Lower leg skin (tissue), 4 donors: ENCODE measurements around the gene DDO. TPM values are rescaled to one million over a fixed set of nuclear protein-coding genes. Genes with fewer than 3 reads are reported as not detected.

Experiments used
- DNase-seq, 2 donors: peaks; one replicate each; pipeline ENCODE4 v3.0.0-alpha.2; 2019; ENCODE audit warnings: low spot score in 2 of 2
- H3K4me3 ChIP-seq: fragments of 200-600 bp; sonication (generic); 2 replicates; pipeline ENCODE4 v1.5.1; 2017; ENCODE audit warnings: mild to moderate bottlenecking, low read depth; ENCODE audit not compliant: poor library complexity, severe bottlenecking
- POLR2A ChIP-seq, 2 donors: fragments of 450-650 bp; IDR thresholded peaks; one replicate each; pipeline ENCODE4 v1.6.1; 2016 to 2017; ENCODE audit warnings: antibody characterized with exemption in 2 of 2, mild to moderate bottlenecking in 1 of 2, moderate library complexity in 1 of 2
- WGBS, 2 donors: methylation state at CpG; one replicate each; pipeline ENCODE4 v1.1.5; 2018; 5-methylcytosine and 5-hydroxymethylcytosine counted together
- intact Hi-C: fragments of 100-400 bp; cut with DNase I; formaldehyde crosslinking; loops from one replicate; pipeline ENCODE4 v1.15.0; 2023; ENCODE audit warnings: low total_unique reads
- total RNA-seq, 4 donors: library from RNA; depleted of rRNA; stranded (reverse); fragments of >200 nt; gene quantifications; one replicate each; pipeline ENCODE4 v1.1.0, GENCODE V29; 2016
- TF ChIP-seq, protein P1 (sequence below), 3 donors: fragments of 450-650 bp; IDR thresholded peaks; one replicate each; pipeline ENCODE4 v1.5.1; 2016; ENCODE audit warnings: antibody characterized with exemption in 3 of 3, mild to moderate bottlenecking in 3 of 3, moderate library complexity in 2 of 3

The DDO gene
- total RNA-seq, 4 donors from 2014 or later, result 0.17 to 1.2 (median 0.91) TPM; not detected in 1

DNA sequence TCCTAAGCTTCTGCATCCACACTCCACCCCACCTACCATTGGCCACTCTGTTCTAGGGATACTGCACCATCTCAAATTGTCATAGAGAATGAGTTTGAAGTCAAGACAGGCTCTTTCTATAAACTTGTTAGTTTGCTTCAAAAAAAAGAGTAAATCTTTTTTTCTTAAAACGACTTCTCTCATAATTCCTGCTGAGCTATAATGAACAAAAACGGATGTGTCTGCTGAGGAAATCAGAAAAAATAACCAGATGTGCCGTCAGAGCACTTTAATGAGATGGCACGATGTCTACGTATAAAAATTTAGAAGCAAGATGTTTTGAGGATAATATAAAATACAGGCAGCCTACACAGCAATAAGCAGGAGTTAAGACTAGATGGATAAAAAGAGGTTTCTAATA, 24.0 kb upstream of the DDO start:
- WGBS, 2 donors, result 43 to 56% methylated on average over 5 of the region's 5 CpGs
- intact Hi-C loops, result no loop called here
- DNase-seq, result no peak
- TF ChIP-seq, protein P1, sequence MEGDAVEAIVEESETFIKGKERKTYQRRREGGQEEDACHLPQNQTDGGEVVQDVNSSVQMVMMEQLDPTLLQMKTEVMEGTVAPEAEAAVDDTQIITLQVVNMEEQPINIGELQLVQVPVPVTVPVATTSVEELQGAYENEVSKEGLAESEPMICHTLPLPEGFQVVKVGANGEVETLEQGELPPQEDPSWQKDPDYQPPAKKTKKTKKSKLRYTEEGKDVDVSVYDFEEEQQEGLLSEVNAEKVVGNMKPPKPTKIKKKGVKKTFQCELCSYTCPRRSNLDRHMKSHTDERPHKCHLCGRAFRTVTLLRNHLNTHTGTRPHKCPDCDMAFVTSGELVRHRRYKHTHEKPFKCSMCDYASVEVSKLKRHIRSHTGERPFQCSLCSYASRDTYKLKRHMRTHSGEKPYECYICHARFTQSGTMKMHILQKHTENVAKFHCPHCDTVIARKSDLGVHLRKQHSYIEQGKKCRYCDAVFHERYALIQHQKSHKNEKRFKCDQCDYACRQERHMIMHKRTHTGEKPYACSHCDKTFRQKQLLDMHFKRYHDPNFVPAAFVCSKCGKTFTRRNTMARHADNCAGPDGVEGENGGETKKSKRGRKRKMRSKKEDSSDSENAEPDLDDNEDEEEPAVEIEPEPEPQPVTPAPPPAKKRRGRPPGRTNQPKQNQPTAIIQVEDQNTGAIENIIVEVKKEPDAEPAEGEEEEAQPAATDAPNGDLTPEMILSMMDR (IDR thresholded peaks at IDR 0.05), result no peak
- no peak for TF ChIP-seq POLR2A (IDR thresholded peaks at IDR 0.05)
- H3K4me3 ChIP-seq, result no peak overlapping the region

DNA sequence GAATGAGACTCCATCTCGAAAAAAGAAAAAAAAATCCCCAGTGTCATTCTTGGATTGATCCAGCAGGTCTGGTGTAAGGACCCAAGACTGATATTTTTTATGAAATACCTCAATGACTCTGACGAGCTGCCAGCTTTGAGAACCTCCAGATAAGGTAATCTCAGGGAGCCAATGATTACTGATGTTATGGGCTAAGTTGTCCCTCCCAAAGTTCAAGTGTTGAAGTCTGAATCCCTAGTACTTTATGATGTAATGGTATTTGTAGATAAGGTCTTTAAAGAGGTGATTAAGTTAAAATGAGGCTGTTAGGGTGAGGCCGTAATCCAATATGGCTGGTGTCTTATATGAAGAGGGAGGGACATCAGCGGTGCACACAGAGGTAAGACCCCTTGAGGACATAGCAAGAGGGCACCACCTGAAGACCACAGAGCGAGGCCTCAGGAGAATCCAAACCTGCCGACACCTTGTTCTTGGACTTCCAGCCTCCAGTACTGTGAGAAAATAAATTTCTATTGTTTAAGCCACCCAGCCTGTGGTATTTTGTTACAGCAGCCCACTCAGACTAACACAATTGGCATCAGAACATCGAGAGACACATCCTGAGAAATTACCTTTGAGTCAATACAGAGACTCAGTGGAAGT, 19.7 kb upstream of the DDO start:
- no peak overlapping the region for H3K4me3 ChIP-seq
- 88 to 90% methylated on average over 7 of the region's 7 CpGs for WGBS, 2 donors
- intact Hi-C loops, result no loop called here
- TF ChIP-seq, protein P1 (IDR thresholded peaks at IDR 0.05), result no peak
- TF ChIP-seq POLR2A (IDR thresholded peaks at IDR 0.05), result no peak
- no peak for DNase-seq

DNA sequence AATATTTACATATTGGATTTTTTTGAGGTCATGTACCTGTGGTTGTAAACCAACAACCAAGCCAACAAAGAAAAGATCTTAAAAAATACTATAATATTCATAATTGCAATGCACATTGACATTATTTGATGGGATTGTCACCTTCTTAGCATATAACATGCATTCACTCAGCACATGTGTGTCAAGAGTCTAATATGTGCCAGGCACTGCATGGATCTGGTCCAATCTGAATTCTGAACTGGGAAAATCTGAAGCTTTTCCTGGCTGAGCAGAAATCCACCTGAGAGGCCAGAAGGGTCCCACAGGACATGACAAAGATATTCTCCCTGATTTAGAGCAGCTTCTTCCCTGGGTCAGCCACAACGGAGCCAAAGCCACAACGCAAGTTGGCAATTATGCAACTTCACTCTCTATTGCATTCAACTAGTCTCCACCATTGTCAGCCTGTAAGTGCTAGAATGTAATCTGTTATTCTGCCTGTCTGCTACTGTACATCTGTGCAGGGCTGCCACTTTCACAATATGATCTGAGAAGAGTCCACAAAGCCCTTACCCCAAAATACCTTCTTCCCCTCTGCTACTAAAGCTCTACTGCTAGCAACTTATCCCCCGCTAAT, 17.0 kb upstream of the DDO start:
- 63 to 66% methylated on average over 3 of the region's 3 CpGs for WGBS, 2 donors
- DNase-seq, result no peak
- TF ChIP-seq POLR2A (IDR thresholded peaks at IDR 0.05), result no peak
- TF ChIP-seq, protein P1 (IDR thresholded peaks at IDR 0.05), result no peak
- intact Hi-C loops, result no loop called here
- no peak overlapping the region for H3K4me3 ChIP-seq

DNA sequence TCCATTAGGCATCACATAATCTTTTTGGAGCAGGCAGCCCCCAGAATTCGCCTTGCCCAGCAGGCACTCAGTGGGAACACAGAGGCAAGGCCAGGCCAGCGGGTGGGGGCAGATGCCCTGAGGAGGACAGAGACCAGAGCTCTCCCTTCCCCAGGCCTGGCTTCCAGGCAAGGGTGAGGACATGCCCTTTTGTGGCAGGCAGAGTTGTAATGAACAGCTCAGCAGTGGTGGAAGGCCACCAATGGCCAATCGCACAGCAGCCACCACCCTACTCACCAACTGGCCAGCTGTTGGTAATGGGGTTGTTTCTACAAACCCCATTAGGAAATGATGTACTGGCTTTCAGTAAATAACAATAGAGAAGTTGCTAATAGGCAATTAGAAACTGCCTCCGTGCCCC, 15.4 kb upstream of the DDO start:
- TF ChIP-seq, protein P1 (IDR thresholded peaks at IDR 0.05), result no peak
- no peak for TF ChIP-seq POLR2A (IDR thresholded peaks at IDR 0.05)
- no peak overlapping the region for H3K4me3 ChIP-seq
- 91 to 98% methylated on average over 4 of the region's 4 CpGs for WGBS, 2 donors
- no peak for DNase-seq
- intact Hi-C loops, result no loop called here

DNA sequence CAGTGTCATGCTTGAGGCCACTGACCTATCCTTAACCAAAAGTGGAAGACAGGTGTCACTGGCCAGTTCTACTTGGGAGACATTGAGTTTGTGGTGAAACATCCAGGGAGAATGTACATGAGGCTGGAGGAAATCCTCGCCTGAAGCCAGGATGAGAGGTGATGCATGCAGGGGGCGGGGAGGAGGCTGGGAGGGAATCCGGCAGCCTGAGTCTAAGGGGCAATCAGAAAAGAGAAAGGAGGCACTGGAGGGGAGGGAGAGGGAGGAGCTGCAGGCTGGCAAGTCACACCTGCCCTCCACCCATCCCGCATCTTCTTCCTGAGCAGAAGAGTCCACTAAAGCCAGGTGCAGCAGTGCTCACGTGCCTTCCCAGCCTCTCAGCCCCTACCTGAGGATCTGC, 14.9 kb upstream of the DDO start:
- DNase-seq, result no peak
- WGBS, 2 donors, result 46 to 47% methylated on average over 5 of the region's 5 CpGs
- no peak overlapping the region for H3K4me3 ChIP-seq
- intact Hi-C loops, result no loop called here
- TF ChIP-seq POLR2A (IDR thresholded peaks at IDR 0.05), result no peak
- TF ChIP-seq, protein P1 (IDR thresholded peaks at IDR 0.05), result no peak
